A549 (cell line): ENCODE results near the gene LENG8. TPM values are rescaled to one million over a fixed set of nuclear protein-coding genes. Genes with fewer than 3 reads are reported as not detected.

ENCODE experiments used
- polyA plus RNA-seq, 4 experiments: library from polyadenylated mRNA; depleted of rRNA in 3 of 4; stranded (reverse); fragments of >200 nt; fragmentation: RNase III in 1 of 4; extraction: RNeasy Plus Mini Kit Qiagen cat#74134 plus additional on column Dnase treatment in 1 of 4; gene quantifications; 2 replicates in 3 of 4; 3 replicates in 1 of 4; pipeline ENCODE4 v1.2.3, GENCODE V29; 2011 to 2017
- small RNA-seq, 6 experiments: library from RNA; depleted of rRNA; stranded (forward); fragments of <200 nt; gene quantifications; one replicate each; pipeline ENCODE3, GENCODE V24; 2012

Gene LENG8
- polyA plus RNA-seq, 2 of the 4 experiments (the other 2 are of a cell fraction), result 30.6 to 140 TPM

Small RNA genes within 50 kb of the gene (small RNA-seq; reads per million reads assigned to genes)
- gene AC245884.3, result 0 reads per million in 6 experiments

Other genes starting within 250 kb of the LENG8 start
- gene RPS9, start 248.3 kb upstream of the LENG8 start, polyA plus RNA-seq (2011; rRNA removed), result 1,440 and 1,504 TPM in 2 replicates
- 1,990 to 2,154 TPM (median 2,057 TPM) in 3 replicates for gene RPS9, start 248.3 kb upstream of the LENG8 start, polyA plus RNA-seq (2017; fragmentation: RNase III; extraction: RNeasy Plus Mini Kit Qiagen cat#74134 plus additional on column Dnase treatment)
- gene LILRB3, start 226.2 kb upstream of the LENG8 start, polyA plus RNA-seq (2011; rRNA removed), result not detected in 2 replicates
- gene LILRB3, start 226.2 kb upstream of the LENG8 start, polyA plus RNA-seq (2017; fragmentation: RNase III; extraction: RNeasy Plus Mini Kit Qiagen cat#74134 plus additional on column Dnase treatment), result not detected in 3 replicates
- gene LILRA6, start 206.4 kb upstream of the LENG8 start, polyA plus RNA-seq (2011; rRNA removed), result not detected in 2 replicates
- gene LILRA6, start 206.4 kb upstream of the LENG8 start, polyA plus RNA-seq (2017; fragmentation: RNase III; extraction: RNeasy Plus Mini Kit Qiagen cat#74134 plus additional on column Dnase treatment), result not detected in 3 replicates
- gene LILRB5, start 191.9 kb upstream of the LENG8 start, polyA plus RNA-seq (2011; rRNA removed), result not detected in 2 replicates
- not detected in 3 replicates for gene LILRB5, start 191.9 kb upstream of the LENG8 start, polyA plus RNA-seq (2017; fragmentation: RNase III; extraction: RNeasy Plus Mini Kit Qiagen cat#74134 plus additional on column Dnase treatment)
- not detected in 2 replicates for gene LILRB2, start 168.1 kb upstream of the LENG8 start, polyA plus RNA-seq (2011; rRNA removed)
- gene LILRB2, start 168.1 kb upstream of the LENG8 start, polyA plus RNA-seq (2017; fragmentation: RNase III; extraction: RNeasy Plus Mini Kit Qiagen cat#74134 plus additional on column Dnase treatment), result not detected in 3 replicates
- gene LILRA5, start 136.0 kb upstream of the LENG8 start, polyA plus RNA-seq (2011; rRNA removed), result not detected in 2 replicates
- gene LILRA5, start 136.0 kb upstream of the LENG8 start, polyA plus RNA-seq (2017; fragmentation: RNase III; extraction: RNeasy Plus Mini Kit Qiagen cat#74134 plus additional on column Dnase treatment), result not detected in 3 replicates
- gene LILRA4, start 110.0 kb upstream of the LENG8 start, polyA plus RNA-seq (2011; rRNA removed), result not detected in 2 replicates
- not detected in 3 replicates for gene LILRA4, start 110.0 kb upstream of the LENG8 start, polyA plus RNA-seq (2017; fragmentation: RNase III; extraction: RNeasy Plus Mini Kit Qiagen cat#74134 plus additional on column Dnase treatment)
- gene LAIR1, start 84.3 kb upstream of the LENG8 start, polyA plus RNA-seq (2011; rRNA removed), result not detected in 2 replicates
- not detected in 3 replicates for gene LAIR1, start 84.3 kb upstream of the LENG8 start, polyA plus RNA-seq (2017; fragmentation: RNase III; extraction: RNeasy Plus Mini Kit Qiagen cat#74134 plus additional on column Dnase treatment)
- 0.31 and 0.56 TPM in 2 replicates for gene TTYH1, start 33.7 kb upstream of the LENG8 start, polyA plus RNA-seq (2011; rRNA removed)
- 0.15 to 0.32 TPM in 2 of 3 replicates, not detected in the other for gene TTYH1, start 33.7 kb upstream of the LENG8 start, polyA plus RNA-seq (2017; fragmentation: RNase III; extraction: RNeasy Plus Mini Kit Qiagen cat#74134 plus additional on column Dnase treatment)
- 1.9 and 2.1 TPM in 2 replicates for gene LENG9, start 14.6 kb downstream of the LENG8 start, polyA plus RNA-seq (2011; rRNA removed)
- gene LENG9, start 14.6 kb downstream of the LENG8 start, polyA plus RNA-seq (2017; fragmentation: RNase III; extraction: RNeasy Plus Mini Kit Qiagen cat#74134 plus additional on column Dnase treatment), result 3.8 to 4.9 TPM (median 4.1 TPM) in 3 replicates
- gene CDC42EP5, start 24.1 kb downstream of the LENG8 start, polyA plus RNA-seq (2011; rRNA removed), result not detected in 2 replicates
- gene CDC42EP5, start 24.1 kb downstream of the LENG8 start, polyA plus RNA-seq (2017; fragmentation: RNase III; extraction: RNeasy Plus Mini Kit Qiagen cat#74134 plus additional on column Dnase treatment), result not detected in 3 replicates
- gene LAIR2, start 53.6 kb downstream of the LENG8 start, polyA plus RNA-seq (2011; rRNA removed), result not detected in 2 replicates
- gene LAIR2, start 53.6 kb downstream of the LENG8 start, polyA plus RNA-seq (2017; fragmentation: RNase III; extraction: RNeasy Plus Mini Kit Qiagen cat#74134 plus additional on column Dnase treatment), result not detected in 3 replicates
- not detected in 2 replicates for gene LILRA2, start 124.6 kb downstream of the LENG8 start, polyA plus RNA-seq (2011; rRNA removed)
- not detected in 3 replicates for gene LILRA2, start 124.6 kb downstream of the LENG8 start, polyA plus RNA-seq (2017; fragmentation: RNase III; extraction: RNeasy Plus Mini Kit Qiagen cat#74134 plus additional on column Dnase treatment)
- gene LILRA1, start 144.4 kb downstream of the LENG8 start, polyA plus RNA-seq (2011; rRNA removed), result not detected in 2 replicates
- gene LILRA1, start 144.4 kb downstream of the LENG8 start, polyA plus RNA-seq (2017; fragmentation: RNase III; extraction: RNeasy Plus Mini Kit Qiagen cat#74134 plus additional on column Dnase treatment), result not detected in 3 replicates
- not detected in 2 replicates for gene LILRB1, start 181.3 kb downstream of the LENG8 start, polyA plus RNA-seq (2011; rRNA removed)
- gene LILRB1, start 181.3 kb downstream of the LENG8 start, polyA plus RNA-seq (2017; fragmentation: RNase III; extraction: RNeasy Plus Mini Kit Qiagen cat#74134 plus additional on column Dnase treatment), result not detected in 3 replicates
- gene LILRB4, start 213.8 kb downstream of the LENG8 start, polyA plus RNA-seq (2011; rRNA removed), result not detected in 2 replicates
- not detected in 3 replicates for gene LILRB4, start 213.8 kb downstream of the LENG8 start, polyA plus RNA-seq (2017; fragmentation: RNase III; extraction: RNeasy Plus Mini Kit Qiagen cat#74134 plus additional on column Dnase treatment)